GM18519 (cell line): ENCODE data around the gene BTG2.

ENCODE experiments used
- ATAC-seq: cut with Tn5 transposase; IDR thresholded peaks from one replicate; pipeline ENCODE4 v1.9.1; 2021; ENCODE audit warnings: mild to moderate bottlenecking, moderate library complexity; ENCODE audit not compliant: unreplicated experiment, low FRiP score

Gene BTG2

DNA sequence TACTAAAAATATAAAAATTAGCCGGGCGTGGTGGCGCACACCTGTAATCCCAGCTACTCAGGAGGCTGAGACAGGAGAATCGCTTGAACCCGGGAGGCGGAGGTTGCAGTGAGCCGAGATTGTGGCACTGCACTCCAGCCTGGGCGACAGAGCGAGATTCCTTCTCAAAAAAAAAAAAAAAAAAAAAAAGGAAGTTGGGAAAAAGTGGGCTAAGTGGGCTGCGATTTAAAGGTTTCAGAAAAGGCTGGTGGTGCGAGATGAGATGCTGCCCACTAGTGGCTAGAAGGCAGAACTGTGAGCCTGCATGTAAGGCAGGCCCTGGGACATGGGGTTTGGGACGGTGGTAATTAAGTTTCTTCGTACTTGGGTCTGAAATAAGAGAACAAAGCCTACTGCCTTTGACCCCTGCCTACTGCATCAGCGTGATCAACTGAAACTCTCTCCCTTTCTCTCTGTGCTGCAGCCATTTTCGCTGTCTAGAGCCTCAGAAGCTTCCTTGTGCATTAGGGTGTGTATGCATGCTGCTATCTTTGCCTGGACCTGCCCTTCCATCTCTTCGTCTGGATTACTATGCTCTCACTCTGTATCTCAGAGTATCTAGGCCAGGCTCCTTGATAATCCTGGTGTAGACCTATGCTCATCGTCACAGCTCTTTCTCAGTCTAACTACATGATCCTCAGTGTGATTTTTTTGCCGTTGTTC is 33.2 kb downstream of the BTG2 start:
- ATAC-seq: no peak

DNA sequence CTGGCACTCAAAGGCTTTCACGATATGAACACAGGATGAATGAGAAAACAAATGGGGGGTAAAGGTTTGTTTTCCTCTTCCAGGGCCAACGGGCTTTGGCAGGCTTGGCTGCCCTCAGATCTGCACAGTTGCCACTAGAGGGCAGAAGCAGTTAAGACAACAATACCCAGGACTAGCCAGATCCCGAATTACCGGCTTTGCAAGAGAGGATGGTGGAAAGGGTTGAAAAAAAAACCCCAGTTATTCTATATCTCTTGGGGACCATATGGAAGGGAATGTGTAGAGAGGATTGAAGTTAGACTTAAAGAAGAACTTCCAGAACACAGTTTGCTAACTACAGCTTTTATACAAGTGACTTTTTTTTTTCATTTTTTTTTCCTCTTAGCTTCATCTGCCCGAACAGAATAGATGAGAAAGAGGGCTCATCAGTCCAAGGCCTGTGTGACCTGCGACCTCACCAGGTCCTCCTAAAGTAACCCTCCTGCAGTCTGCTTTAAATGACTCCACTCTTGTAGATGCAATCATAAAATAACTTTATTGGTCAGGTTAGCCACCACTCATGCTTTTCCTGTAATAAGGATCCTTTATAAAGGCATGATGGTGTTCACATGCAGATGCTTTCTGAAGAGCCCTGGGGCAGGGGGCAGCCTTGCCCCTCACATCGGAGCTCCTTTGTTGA is 34.9 kb downstream of the BTG2 start:
- ATAC-seq: no peak

DNA sequence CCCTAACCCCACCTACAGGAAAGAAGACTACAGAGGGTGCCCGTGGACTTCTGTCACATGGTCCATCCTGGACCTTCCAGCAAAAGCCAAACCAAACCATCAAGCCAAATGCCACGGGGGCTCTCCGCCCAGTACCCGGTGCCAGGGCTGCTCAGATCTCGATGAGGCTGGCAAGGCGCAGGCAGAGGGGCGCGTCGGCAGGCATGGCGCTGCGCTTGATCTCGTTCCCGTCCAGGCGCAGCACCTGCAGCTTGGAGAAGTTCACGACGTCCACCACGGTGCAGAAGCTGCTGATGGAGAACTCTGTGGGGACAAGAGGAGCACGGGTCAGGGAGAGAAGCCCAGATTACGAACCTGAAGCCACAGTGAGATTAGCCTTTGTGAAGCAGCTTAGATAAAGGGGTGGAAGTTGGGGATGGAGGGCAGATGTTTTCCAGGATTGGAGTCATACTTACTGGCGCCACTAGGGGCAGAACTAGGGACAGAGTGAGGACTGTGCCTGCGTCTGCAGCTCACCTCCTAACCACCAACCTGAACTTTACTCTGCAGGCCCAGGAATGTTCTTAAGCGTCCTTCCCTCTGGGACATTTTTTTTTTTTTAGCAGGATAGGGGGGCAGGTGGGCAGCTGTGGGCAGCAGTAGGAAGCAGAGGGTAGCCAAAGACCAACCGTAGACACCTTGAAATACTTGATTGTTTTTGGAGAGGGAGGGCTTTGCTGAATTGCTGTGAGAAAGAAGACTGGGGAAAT is 37.0 kb downstream of the BTG2 start:
- no peak for ATAC-seq

DNA sequence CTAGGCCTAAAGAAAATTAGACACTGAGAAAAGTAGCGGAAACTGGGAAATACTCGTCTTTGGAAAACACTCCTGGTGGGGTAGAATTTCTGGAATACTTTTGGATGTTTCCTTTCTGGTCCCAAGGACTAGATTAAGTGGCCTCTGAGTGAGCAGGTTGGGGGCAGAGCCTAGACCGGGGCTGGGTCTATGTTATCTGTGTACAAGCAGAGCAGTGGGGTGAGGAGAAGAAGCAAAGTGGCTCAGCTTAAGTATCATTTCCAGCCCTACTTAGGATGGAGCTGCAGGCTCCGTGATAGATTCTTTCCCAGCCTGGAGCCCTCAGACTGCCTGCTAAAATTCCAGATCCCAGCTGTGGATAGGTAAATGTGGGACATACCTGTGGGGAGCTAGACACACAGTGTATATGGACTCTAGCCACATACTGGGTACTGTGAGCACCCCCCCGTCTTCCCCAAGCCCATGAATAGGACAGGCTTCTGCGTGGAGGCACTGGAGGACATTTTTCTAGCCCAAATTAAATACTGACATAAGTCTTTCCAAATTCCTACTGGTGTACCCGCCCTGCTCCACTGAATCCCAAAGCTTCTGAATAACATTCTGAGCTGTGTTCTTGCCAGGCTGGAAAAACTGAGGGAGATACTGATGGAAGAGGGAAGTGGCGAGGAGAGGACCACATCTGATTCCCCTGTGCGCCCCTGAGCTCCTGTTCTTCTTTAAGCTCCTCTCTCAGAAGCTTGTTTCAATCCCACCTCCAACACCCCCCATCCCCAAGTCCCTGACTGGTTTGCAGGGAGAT is 38.8 kb downstream of the BTG2 start:
- no peak for ATAC-seq

DNA sequence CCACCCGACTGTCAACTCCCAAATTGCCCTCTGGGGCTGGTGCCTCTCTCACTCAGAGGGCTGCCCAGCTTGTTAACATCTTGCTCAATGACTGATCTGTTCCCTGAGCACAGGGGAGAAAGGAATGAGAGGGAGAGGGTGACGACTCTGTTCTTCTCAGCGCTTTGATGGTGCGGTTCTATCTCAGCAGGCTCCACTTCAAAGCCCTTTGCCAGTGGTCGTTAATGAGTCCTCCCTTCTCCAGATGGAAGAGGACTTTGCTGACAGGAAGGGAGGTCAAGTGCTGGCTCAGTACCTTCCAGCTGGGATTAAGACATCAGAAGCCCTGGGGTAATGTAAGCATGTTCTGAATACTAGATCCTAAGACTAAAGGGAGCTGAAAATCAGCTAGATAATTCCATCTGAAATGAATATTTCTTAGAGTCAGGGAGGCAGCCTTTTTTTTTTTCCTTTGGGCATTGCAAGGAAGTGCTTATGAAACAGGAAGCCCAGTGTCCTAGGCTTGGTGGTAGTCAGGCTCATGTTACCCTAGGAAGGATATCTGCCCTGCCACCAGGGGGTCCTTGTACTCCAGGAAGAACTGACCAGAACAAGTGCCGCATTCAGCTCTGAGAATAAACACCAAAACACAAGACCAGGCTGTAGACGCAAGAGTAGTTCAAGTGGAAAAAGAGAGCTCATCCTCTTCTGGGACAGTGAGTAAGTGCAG is 40.9 kb downstream of the BTG2 start:
- ATAC-seq: no peak

DNA sequence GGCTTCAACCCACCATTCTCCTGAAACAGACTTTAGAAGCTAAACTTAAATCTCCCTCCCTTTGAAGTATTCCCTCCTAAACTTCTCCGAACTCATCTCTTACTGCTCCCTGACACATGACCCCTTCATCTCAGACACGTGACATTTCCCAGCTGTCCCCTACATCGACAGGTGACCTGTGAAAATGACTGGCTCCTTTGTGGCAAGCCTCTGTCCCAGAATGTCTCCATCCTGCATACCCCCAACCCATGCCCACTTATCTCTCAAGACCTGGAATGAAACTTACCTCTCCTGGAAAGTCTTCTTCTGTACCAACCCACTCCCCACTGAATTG is 41.4 kb downstream of the BTG2 start:
- ATAC-seq: no peak

DNA sequence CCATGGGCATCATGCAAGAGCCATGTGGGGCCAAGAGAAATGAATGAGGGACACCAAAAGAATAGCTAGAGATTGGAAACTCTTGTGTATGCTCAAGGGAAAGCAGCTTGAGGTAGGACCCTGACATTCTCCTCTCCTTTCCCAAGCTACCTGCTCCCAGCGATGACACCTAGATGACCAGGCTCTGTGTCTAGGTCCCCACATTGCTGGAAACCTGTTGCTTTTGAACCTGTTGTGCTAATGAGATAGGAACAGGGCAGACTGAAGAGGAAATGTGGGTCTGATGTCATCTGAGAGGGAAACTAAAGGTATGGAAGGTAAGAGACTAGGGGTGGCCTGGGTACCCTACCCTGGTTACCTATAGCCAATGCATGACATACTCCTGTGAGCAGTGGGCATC is 43.8 kb downstream of the BTG2 start:
- no peak for ATAC-seq

DNA sequence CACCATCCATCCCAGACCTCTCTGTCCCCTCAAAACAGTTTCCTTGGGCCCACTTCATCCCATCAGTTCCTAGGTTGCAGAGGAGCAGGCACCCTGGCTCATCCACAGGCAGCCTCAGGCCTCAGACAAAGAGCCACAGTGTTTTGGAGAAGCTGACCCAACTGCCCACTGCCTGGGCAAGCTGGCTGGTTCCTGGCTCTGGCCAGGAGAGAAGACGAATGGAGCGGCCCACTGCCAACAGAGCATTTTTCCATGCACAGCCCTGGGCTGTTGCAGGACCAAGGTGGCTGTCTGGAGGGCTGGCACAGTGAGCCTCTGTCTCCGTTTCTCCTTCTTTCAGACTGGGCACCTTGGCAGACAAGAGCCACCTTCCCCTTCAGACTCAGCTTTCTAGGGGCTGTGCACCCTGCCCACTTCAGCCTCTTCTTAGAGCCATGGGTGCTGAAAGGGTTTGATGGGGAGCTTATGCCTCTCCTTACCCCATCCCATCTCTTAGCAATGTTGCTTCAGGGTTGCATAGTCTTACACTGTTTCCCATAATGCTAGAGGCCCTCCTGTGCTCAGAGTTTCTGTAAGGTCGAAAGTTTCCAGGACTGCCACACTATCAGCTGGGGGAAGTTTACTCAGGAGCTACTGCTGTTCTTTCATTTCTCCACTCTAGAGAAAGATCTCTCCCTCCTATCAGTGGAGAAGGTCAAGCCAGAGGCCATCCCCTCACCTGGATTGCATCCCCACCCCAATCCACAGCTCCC is 44.6 kb downstream of the BTG2 start:
- no peak for ATAC-seq

DNA sequence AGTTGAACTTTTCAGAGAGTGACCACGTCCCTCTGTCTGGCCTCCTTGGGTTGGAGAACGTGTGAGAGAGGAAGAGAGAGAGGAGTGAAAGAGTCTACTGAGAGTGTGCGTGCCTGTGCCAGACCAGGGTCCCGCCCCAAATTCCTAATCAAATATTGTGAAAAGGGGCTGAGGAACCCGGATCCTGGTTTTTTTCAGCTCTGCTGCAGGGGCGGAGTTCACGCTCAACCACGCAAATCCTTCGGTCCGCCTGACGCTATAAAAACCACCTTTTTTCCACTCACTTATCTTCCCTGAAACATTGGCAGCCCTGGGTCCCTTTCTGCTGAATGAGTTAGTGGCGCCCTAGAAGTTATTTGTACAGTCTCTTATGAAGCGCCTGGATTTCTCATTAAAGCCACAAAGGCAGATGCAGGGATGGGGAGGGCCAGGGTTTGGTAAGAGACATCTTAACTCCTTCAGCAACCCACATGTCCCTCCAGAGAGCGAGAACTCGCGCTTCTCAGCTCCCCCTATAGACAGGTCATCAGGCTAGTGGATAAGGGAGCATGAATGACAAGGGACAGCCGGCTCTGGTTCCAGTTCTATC is 45.8 kb downstream of the BTG2 start, which contains the start of gene FMOD:
TSS of gene FMOD (minus strand) at position 86 of the 589 bp plus-strand sequence. CDS start 2,852 bp downstream, outside the sequence.
- ATAC-seq: no peak

DNA sequence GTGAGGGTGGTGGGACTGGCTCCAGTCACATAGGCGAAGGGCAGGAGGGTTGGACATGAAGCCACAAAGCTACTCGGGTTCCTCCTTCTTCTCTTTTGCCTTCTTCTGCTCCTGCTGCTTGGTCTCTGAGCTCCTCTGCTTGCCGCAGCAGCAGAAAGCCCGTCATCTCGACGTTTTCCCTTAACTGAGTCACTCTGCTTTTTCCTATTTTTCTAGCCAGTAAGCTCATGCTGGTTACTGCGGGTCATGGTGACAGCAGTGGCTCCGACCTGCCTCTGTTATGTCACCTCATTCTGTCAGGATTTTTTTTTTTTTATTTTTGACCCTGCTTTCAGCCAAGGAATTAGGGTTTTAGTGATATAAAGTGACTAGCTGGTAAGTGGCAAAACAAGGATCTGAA is 48.2 kb downstream of the BTG2 start:
- ATAC-seq: no peak

DNA sequence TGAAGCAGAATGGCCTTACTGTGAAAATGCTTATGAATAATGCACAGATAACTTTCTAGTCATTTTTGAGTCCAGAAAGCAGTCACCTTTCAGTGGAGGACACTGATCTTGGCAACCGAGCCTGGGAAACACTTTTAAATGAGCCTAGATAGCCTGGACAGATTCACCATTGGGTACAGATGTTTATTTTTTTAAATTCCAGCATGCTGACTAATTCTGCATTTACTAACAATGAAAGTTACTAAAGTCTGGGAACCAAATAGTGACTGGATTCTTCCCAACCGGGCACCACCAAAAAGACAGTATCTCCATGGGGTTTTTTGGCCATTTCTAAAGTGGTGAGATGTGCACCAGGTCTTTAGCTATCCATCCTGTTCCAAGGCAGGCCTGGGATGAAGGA is 48.9 kb downstream of the BTG2 start:
- ATAC-seq: no peak

DNA sequence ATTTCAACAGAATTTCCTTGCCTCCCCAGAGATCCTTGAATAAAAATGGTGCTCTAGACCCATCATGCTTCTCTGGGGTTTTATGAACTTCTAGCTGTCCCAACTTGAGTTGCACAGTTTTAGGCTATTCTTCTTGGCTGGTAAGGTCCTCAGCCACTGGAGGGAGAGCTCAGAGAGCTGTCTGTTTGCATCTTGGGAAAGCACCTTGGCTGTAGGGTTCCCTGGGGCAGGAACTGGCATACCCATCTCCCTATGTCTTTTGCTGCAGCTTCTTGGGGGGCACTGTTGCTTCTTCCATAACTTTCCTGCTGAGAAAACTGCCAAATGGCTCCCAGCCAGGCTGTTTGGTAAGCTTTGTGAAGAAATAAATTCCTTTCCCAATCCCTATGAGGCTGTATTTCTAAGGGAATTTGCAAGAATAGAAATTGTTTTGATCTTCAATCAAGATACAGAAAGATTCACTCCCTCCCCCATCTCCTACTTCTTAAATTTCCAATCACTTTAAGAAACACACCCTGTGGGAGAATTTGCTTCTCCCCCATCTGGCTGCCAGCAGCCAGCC is 53.8 kb downstream of the BTG2 start:
- no peak for ATAC-seq
